K562 (cell line): ENCODE data around the gene ERCC1. TPM values are rescaled to one million over a fixed set of nuclear protein-coding genes. Genes with fewer than 3 reads are reported as not detected.

ENCODE experiments used
- ETV1 ChIP-seq: fragments of 450-650 bp; conservative IDR thresholded peaks from 2 replicates; pipeline ENCODE4 v1.6.1; 2016; ENCODE audit warnings: missing genetic modification characterization, control low read depth, low read depth, missing compliant biosample characterization
- HCFC1 ChIP-seq: IDR thresholded peaks from 2 replicates; pipeline ENCODE4 v1.6.1; 2012; ENCODE audit warnings: low read depth, low read length, improper control_type of control experiment
- KLF13 ChIP-seq: fragments of 450-650 bp; IDR thresholded peaks from 2 replicates; pipeline ENCODE4 v1.6.1; 2016; ENCODE audit warnings: missing genetic modification characterization, low read depth, mild to moderate bottlenecking, missing compliant biosample characterization, moderate library complexity, borderline replicate concordance
- L3MBTL2 ChIP-seq: fragments of 450-650 bp; IDR thresholded peaks from 2 replicates; pipeline ENCODE4 v1.6.1; 2016; ENCODE audit warnings: mild to moderate bottlenecking, moderate library complexity
- POLR2AphosphoS5 ChIP-seq: IDR thresholded peaks from 2 replicates; pipeline ENCODE4 v1.6.1; 2011; ENCODE audit warnings: mild to moderate bottlenecking, low read depth, low read length, moderate library complexity; ENCODE audit not compliant: control insufficient read depth, insufficient read depth
- RBM22 ChIP-seq: fragments of 200-400 bp; formaldehyde crosslinking; IDR thresholded peaks from 2 replicates; pipeline ENCODE4 v1.6.1; 2018; ENCODE audit warnings: low read length, low read depth; ENCODE audit not compliant: poor library complexity, severe bottlenecking
- SMAD1 ChIP-seq: fragments of 150-350 bp; IDR thresholded peaks from 2 replicates; pipeline ENCODE4 v1.6.1; 2014; ENCODE audit warnings: low read length, low read depth; ENCODE audit not compliant: partially characterized antibody
- SRSF9 ChIP-seq: fragments of 200-400 bp; formaldehyde crosslinking; IDR thresholded peaks from 2 replicates; pipeline ENCODE4 v1.6.1; 2017; ENCODE audit warnings: low read depth, low read length, borderline replicate concordance
- TAF7 ChIP-seq: fragments of 450-650 bp; IDR thresholded peaks from 2 replicates; pipeline ENCODE4 v1.6.1; 2016; ENCODE audit warnings: missing genetic modification characterization, missing compliant biosample characterization
- ZFPM2 ChIP-seq: fragments of 250-450 bp; sonication (Bioruptor Pico); IDR thresholded peaks from 2 replicates; pipeline ENCODE4 v1.5.1; 2022; ENCODE audit warnings: mild to moderate bottlenecking
- ZNF23 ChIP-seq: fragments of 250-450 bp; sonication (Bioruptor Pico); IDR thresholded peaks from 2 replicates; pipeline ENCODE4 v1.4.0; 2020; ENCODE audit warnings: mild to moderate bottlenecking
- ZNF79 ChIP-seq: fragments of 250-450 bp; sonication (Bioruptor Pico); IDR thresholded peaks from 2 replicates; pipeline ENCODE4 v1.4.0; 2020; ENCODE audit warnings: low read depth, mild to moderate bottlenecking, moderate library complexity
- polyA plus RNA-seq, 8 experiments: library from polyadenylated mRNA; depleted of rRNA in 4 of 8; stranded (reverse) in 5 of 8; unstranded in 3 of 8; fragments of >200 nt; fragmentation: Nextera tagmentation in 2 of 8; fragmentation: Illumina TruSeq in 1 of 8; extraction: Ambion mirVana in 2 of 8; extraction: Trizol in 1 of 8; gene quantifications; 2 replicates each; pipeline versions ENCODE4 v1.2.1 to v1.2.3, GENCODE V29; 2011 to 2014; ENCODE audit warnings: inconsistent platforms in 1 of 8, missing spikeins in 1 of 8
- total RNA-seq, 7 experiments: library from RNA; depleted of rRNA in 6 of 7; stranded (reverse); fragments of >200 nt in 6 of 7; fragmentation: Illumina TruSeq in 2 of 7; extraction: Trizol in 2 of 7; gene quantifications; 2 replicates each; pipeline versions ENCODE4 v1.2.1 to v1.2.3, GENCODE V29; 2011 to 2021; ENCODE audit warnings: low replicate concordance in 1 of 7
- TF ChIP-seq, protein P1 (sequence below): fragments of 450-650 bp; IDR thresholded peaks from 2 replicates; pipeline ENCODE4 v1.6.1; 2016; ENCODE audit warnings: mild to moderate bottlenecking, moderate library complexity
- TF ChIP-seq, protein P2 (sequence below): fragments of 450-650 bp; IDR thresholded peaks from 2 replicates; pipeline ENCODE4 v1.6.1; 2014; ENCODE audit warnings: low read depth, mild to moderate bottlenecking, moderate library complexity, borderline replicate concordance
- TF ChIP-seq, protein P3 (sequence below): IDR thresholded peaks from 2 replicates; pipeline ENCODE4 v1.6.1; 2011; ENCODE audit not compliant: insufficient read length; ENCODE audit errors: extremely low read depth

The ERCC1 gene
- total and polyA plus RNA-seq, 9 of the 15 experiments (the other 6 are each of a cell fraction or from before 2014, with no cell fraction given) = 9.3 to 92.6 (median 60.0) TPM

DNA sequence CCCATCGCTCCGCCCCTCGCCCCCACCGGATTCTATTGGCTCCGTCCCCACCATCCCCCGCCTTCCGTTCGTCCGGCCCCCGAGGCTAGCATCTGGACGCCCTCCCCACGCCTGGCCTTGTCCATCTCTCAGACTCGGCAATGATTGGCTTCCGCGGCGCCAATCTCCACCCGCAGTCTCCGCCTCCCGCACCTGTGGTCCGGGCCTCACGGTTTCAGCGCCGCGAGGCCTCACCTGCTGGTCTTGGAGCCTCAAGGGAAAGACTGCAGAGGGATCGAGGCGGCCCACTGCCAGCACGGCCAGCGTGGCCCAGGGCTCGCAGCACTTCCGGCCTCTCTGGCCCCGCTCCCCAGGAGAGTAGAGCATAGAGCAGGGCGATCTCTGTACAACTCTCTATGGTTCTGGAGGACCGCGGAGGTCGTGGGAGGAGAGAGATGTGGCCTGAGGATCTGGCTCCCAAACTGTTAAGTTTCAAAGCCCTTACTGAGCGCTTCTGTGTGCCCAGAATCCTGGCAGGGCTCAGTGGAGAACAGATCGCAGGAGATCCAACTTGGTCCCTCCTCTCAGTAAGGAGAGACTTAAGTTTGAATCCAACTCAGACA, at the start of gene ERCC1 (continued):
- TF ChIP-seq, protein P1, sequence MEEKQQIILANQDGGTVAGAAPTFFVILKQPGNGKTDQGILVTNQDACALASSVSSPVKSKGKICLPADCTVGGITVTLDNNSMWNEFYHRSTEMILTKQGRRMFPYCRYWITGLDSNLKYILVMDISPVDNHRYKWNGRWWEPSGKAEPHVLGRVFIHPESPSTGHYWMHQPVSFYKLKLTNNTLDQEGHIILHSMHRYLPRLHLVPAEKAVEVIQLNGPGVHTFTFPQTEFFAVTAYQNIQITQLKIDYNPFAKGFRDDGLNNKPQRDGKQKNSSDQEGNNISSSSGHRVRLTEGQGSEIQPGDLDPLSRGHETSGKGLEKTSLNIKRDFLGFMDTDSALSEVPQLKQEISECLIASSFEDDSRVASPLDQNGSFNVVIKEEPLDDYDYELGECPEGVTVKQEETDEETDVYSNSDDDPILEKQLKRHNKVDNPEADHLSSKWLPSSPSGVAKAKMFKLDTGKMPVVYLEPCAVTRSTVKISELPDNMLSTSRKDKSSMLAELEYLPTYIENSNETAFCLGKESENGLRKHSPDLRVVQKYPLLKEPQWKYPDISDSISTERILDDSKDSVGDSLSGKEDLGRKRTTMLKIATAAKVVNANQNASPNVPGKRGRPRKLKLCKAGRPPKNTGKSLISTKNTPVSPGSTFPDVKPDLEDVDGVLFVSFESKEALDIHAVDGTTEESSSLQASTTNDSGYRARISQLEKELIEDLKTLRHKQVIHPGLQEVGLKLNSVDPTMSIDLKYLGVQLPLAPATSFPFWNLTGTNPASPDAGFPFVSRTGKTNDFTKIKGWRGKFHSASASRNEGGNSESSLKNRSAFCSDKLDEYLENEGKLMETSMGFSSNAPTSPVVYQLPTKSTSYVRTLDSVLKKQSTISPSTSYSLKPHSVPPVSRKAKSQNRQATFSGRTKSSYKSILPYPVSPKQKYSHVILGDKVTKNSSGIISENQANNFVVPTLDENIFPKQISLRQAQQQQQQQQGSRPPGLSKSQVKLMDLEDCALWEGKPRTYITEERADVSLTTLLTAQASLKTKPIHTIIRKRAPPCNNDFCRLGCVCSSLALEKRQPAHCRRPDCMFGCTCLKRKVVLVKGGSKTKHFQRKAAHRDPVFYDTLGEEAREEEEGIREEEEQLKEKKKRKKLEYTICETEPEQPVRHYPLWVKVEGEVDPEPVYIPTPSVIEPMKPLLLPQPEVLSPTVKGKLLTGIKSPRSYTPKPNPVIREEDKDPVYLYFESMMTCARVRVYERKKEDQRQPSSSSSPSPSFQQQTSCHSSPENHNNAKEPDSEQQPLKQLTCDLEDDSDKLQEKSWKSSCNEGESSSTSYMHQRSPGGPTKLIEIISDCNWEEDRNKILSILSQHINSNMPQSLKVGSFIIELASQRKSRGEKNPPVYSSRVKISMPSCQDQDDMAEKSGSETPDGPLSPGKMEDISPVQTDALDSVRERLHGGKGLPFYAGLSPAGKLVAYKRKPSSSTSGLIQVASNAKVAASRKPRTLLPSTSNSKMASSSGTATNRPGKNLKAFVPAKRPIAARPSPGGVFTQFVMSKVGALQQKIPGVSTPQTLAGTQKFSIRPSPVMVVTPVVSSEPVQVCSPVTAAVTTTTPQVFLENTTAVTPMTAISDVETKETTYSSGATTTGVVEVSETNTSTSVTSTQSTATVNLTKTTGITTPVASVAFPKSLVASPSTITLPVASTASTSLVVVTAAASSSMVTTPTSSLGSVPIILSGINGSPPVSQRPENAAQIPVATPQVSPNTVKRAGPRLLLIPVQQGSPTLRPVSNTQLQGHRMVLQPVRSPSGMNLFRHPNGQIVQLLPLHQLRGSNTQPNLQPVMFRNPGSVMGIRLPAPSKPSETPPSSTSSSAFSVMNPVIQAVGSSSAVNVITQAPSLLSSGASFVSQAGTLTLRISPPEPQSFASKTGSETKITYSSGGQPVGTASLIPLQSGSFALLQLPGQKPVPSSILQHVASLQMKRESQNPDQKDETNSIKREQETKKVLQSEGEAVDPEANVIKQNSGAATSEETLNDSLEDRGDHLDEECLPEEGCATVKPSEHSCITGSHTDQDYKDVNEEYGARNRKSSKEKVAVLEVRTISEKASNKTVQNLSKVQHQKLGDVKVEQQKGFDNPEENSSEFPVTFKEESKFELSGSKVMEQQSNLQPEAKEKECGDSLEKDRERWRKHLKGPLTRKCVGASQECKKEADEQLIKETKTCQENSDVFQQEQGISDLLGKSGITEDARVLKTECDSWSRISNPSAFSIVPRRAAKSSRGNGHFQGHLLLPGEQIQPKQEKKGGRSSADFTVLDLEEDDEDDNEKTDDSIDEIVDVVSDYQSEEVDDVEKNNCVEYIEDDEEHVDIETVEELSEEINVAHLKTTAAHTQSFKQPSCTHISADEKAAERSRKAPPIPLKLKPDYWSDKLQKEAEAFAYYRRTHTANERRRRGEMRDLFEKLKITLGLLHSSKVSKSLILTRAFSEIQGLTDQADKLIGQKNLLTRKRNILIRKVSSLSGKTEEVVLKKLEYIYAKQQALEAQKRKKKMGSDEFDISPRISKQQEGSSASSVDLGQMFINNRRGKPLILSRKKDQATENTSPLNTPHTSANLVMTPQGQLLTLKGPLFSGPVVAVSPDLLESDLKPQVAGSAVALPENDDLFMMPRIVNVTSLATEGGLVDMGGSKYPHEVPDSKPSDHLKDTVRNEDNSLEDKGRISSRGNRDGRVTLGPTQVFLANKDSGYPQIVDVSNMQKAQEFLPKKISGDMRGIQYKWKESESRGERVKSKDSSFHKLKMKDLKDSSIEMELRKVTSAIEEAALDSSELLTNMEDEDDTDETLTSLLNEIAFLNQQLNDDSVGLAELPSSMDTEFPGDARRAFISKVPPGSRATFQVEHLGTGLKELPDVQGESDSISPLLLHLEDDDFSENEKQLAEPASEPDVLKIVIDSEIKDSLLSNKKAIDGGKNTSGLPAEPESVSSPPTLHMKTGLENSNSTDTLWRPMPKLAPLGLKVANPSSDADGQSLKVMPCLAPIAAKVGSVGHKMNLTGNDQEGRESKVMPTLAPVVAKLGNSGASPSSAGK = no peak
- TF ChIP-seq, protein P2, sequence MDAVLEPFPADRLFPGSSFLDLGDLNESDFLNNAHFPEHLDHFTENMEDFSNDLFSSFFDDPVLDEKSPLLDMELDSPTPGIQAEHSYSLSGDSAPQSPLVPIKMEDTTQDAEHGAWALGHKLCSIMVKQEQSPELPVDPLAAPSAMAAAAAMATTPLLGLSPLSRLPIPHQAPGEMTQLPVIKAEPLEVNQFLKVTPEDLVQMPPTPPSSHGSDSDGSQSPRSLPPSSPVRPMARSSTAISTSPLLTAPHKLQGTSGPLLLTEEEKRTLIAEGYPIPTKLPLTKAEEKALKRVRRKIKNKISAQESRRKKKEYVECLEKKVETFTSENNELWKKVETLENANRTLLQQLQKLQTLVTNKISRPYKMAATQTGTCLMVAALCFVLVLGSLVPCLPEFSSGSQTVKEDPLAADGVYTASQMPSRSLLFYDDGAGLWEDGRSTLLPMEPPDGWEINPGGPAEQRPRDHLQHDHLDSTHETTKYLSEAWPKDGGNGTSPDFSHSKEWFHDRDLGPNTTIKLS = peak; percentile 100
- no peak for TF ChIP-seq KLF13
- TF ChIP-seq SMAD1 = no peak
- no peak for TF ChIP-seq RBM22
- peak; percentile 99 for TF ChIP-seq ETV1 (tag)
- TF ChIP-seq TAF7 (tag) = peak; percentile 52
- TF ChIP-seq ZFPM2 (CRISPR knock-in tag) = no peak
- TF ChIP-seq, protein P3, sequence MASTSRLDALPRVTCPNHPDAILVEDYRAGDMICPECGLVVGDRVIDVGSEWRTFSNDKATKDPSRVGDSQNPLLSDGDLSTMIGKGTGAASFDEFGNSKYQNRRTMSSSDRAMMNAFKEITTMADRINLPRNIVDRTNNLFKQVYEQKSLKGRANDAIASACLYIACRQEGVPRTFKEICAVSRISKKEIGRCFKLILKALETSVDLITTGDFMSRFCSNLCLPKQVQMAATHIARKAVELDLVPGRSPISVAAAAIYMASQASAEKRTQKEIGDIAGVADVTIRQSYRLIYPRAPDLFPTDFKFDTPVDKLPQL = no peak
- peak; percentile 66 for TF ChIP-seq POLR2AphosphoS5
- TF ChIP-seq HCFC1 = peak; percentile 78
- TF ChIP-seq L3MBTL2 = peak; percentile 93
- no peak for TF ChIP-seq ZNF79 (CRISPR knock-in tag)
- TF ChIP-seq SRSF9 = no peak
- no peak for TF ChIP-seq ZNF23 (CRISPR knock-in tag)
